T-helper 2 cell treated with Interferon-gamma antibody and Interleukin-4, amounts not matched to agents 5 μg/mL and 100 μg/mL, for 36 hours (primary cell): ENCODE results near the gene SLC37A2.
"Not testable (repeated sequence)": the region's sequence is repeated elsewhere in the genome, so short reads cannot be mapped to it uniquely, and the experiment has no call there.

ENCODE experiments used
- DNase-seq: peaks from one replicate; pipeline ENCODE4 v3.0.0; 2021; ENCODE audit warnings: low spot score
- H3K27ac Mint-ChIP-seq: one replicate; pipeline ENCODE4 v1.8.0; 2021; ENCODE audit warnings: mild to moderate bottlenecking, mixed read lengths
- H3K27me3 Mint-ChIP-seq: one replicate; pipeline ENCODE4 v1.8.0; 2021; ENCODE audit warnings: low read depth, mixed read lengths
- H3K36me3 Mint-ChIP-seq: one replicate; pipeline ENCODE4 v1.8.0; 2021; ENCODE audit warnings: low read depth, mixed read lengths
- H3K4me1 Mint-ChIP-seq: one replicate; pipeline ENCODE4 v1.8.0; 2021; ENCODE audit warnings: low read depth, mixed read lengths
- H3K4me3 Mint-ChIP-seq: one replicate; pipeline ENCODE4 v1.8.0; 2022; ENCODE audit warnings: mild to moderate bottlenecking, moderate library complexity, mixed read lengths
- H3K9me3 Mint-ChIP-seq: one replicate; pipeline ENCODE4 v1.8.0; 2021; ENCODE audit warnings: mixed read lengths

SLC37A2 gene

DNA sequence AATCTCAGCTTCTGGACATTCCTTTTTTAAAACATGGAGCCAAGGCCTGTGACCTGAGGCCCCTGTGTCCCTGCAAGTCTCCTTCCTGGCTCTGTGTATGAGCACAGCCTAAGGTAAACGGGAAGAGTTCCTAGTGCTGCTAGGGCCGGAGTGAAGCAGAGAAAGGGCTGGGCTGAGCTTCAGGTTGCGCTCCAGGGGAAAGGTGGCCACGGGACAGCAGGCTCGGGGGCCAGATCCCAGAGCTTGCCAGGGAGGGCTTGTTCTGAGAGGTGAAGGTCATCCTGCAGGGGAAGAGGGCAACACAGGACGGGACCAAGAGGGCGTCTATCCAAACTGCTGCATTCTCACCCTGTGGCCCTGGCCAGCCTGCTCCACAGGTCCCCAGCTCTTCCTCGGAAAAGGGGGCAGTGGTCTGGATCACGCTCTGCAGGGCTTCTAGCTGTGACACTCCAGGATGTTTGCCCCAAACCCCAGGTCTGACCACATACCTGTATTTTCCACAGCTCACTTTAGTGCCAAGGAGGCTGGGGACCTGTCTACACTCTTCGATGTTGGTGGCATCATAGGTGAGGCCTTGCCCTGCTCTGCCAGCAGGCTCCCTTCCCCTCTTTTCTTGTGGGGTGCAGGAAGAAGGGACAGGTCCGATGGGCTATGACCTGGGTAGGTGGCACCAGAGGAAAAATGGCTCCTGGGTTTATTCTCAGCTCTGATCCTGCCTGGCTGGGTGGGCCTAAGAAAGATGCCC lies 20.4 kb downstream of the SLC37A2 start:
- H3K9me3 Mint-ChIP-seq, result no peaks in the 10 kb centered on the region
- no peaks in the 10 kb centered on the region for H3K27me3 Mint-ChIP-seq
- no peaks in the 10 kb centered on the region for H3K4me1 Mint-ChIP-seq
- H3K36me3 Mint-ChIP-seq, result no peaks in the 10 kb centered on the region
- no peak overlapping the region for H3K27ac Mint-ChIP-seq
- no peak overlapping the region for H3K4me3 Mint-ChIP-seq
- DNase-seq, result no peak

DNA sequence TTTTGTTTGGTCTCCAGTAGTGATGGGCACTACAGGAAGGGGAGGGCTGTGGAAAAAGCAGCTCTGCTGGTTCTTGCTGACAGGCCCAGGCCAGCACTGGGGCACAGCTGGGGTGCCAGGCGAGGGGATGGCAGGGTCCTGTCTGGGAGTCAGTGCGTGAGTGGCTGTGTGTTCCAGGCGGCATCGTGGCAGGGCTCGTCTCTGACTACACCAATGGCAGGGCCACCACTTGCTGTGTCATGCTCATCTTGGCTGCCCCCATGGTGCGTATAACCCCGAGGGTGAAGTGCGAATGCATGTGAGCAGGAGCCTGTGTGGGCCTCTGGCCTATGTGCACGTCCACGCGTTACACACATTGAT lies 20.9 kb downstream of the SLC37A2 start:
- H3K36me3 Mint-ChIP-seq, result no peaks in the 10 kb centered on the region
- H3K9me3 Mint-ChIP-seq, result no peaks in the 10 kb centered on the region
- DNase-seq, result no peak
- H3K27ac Mint-ChIP-seq, result no peak overlapping the region
- H3K4me1 Mint-ChIP-seq, result no peaks in the 10 kb centered on the region
- H3K4me3 Mint-ChIP-seq, result no peak overlapping the region
- no peaks in the 10 kb centered on the region for H3K27me3 Mint-ChIP-seq

DNA sequence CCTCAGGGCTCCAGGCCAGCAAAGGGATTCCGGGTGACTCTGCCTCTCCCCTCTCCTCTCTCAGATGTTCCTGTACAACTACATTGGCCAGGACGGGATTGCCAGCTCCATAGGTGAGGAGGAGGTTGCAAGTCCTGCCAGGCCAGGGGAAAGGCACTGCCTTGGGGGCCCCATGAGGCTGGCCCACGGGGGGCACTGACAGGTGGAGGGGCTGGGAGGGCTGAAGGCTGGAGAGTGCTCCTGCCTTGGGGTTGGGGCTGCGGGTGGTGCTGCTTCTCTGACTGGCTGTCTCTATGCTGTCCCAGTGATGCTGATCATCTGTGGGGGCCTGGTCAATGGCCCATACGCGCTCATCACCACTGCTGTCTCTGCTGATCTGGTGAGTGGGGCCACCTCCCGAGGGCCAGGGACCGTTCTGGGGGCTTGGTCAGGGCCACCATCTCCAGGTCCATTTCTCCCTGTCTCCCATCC lies 21.7 kb downstream of the SLC37A2 start:
- Mint-ChIP-seq H3K27ac (no peak overlapping the region), H3K36me3 (no peaks in the 10 kb centered on the region)

DNA sequence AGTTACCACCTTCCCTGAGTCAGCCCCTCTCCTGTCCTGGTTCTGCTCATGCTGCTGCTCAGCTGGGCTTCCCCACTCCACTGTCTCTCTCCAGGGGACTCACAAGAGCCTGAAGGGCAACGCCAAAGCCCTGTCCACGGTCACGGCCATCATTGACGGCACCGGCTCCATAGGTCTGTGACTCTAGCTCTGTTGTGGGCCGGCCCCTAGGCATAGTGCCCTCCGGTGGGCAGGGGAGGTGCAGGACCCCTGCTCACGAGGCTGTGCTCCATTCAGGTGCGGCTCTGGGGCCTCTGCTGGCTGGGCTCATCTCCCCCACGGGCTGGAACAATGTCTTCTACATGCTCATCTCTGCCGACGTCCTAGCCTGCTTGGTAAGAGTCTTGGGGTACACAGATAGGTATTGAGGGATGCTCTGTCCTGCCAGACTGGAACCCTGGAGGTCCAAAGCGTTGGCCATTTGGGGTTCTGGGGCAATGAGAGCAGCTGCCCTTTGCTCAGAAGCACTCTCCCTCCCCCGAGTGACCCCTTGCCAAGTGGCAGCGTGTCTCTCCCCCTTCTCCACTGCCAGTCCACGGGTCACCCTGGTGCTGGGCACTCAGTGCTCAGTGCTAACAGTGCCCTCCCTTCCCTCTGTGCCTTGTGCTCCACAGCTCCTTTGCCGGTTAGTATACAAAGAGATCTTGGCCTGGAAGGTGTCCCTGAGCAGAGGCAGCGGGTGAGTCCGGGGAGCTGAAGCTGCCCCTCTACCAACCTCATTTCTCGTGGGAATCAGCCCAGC lies 22.4 kb downstream of the SLC37A2 start:
- no peak for DNase-seq
- Mint-ChIP-seq H3K36me3 (no peaks in the 10 kb centered on the region), H3K4me3 (no peak overlapping the region), H3K9me3 (no peaks in the 10 kb centered on the region), H3K27ac (no peak overlapping the region), H3K27me3 (no peaks in the 10 kb centered on the region), H3K4me1 (no peaks in the 10 kb centered on the region)

More for the DNA sequence above, 21.7 kb downstream of the SLC37A2 start:
- Mint-ChIP-seq H3K9me3 (no peaks in the 10 kb centered on the region), H3K4me3 (no peak overlapping the region), H3K27me3 (no peaks in the 10 kb centered on the region), H3K4me1 (no peaks in the 10 kb centered on the region)
- no peak for DNase-seq

DNA sequence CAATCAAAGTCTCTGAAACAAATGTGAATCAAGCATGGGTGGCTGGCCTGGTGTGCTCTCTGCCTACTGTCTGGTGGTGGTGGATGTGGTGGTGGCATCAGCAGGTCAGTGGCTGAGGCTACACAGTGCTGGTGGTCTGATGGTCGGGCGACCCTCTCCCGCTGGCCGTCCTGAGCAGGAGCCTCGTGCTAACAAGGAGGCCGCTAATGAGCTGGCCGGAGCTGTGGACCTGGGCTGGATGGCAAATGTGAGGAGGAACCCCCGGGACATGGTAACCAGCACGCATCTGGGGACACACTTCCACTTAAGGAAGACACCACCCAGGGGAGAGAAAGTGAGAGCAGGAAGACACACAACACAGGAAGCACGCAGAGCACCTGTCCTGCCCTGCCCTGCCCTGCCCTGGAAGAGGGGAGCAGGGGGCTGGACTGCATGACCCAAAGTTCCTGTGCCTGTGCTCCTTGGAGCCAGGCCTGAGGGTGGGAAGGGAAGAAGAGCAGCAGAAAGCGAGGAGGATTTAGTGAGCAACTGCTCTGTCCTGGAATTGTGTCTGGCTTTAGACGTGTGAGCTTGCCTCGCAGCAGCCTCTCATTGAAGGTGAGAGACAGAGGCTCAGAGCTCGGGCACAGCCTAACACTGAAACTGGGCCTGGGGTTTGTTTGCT lies 23.7 kb downstream of the SLC37A2 start:
- Mint-ChIP-seq H3K36me3 (no peaks in the 10 kb centered on the region), H3K27me3 (no peaks in the 10 kb centered on the region), H3K4me1 (no peaks in the 10 kb centered on the region), H3K4me3 (no peak overlapping the region), H3K27ac (no peak overlapping the region), H3K9me3 (no peaks in the 10 kb centered on the region)
- DNase-seq, result no peak

DNA sequence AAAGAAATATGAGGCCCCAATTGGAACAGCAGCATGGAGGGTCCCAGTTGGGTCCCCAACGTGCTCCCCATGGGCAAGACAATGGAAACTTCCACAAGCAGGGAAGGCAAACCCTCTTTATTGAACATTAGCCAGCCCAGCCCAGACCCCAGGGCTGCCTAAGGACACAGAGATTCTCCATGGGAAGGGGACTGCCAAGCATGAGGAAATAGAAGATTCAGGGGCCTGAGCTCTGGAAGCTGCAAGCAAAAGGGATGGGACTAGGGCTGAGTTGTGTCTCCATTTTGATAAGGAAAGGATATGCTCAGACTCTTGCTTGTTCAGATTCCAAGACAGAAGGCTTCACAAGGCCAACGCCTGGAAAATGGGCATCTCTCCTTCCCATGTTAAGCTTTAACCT lies 25.0 kb downstream of the SLC37A2 start:
- Mint-ChIP-seq H3K27ac (no peak overlapping the region), H3K4me3 (no peak overlapping the region), H3K4me1 (no peaks in the 10 kb centered on the region), H3K27me3 (no peaks in the 10 kb centered on the region), H3K9me3 (no peaks in the 10 kb centered on the region), H3K36me3 (no peaks in the 10 kb centered on the region)
- DNase-seq, result no peak

DNA sequence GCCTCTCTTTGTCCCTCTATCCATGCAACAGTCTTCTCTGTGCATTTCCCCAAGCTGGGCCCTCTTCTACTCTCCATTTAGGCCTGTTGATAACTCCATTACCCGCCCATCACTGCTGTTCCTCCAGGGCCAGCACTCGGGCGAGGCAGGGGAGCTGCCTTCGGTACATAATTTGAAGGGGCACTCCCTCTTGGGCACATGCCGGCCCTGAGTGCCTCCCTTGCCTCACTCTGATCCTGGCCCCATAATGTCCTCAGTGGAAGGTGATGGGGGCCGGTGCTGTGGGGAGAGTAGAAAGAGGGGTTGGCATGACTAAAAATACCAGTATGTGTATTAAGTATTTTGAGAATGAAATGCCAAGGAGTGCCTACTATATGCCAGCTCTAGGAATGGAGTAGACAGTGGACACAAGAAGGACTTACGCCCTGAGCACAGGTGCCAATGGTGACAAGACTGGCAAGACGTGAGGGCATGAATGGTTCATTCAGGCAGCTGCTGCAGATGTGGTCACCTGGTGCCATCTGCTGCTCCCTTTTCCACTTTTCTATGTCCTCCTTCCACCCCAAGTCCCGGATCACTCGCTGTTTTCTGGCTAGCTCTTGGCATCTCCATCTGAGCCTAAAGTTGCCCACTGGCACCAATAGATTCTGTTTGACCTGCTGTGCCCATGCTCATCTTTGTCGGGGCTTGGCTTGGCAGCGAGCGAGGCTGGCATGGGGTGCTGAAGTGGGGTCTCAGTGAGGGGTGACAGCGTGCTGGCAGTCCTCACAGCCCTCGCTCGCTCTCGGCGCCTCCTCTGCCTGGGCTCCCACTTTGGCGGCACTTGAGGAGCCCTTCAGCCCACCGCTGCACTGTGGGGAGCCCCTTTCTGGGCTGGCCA lies 25.7 kb downstream of the SLC37A2 start:
- no peak for DNase-seq
- H3K27ac Mint-ChIP-seq, result no peak overlapping the region
- H3K4me3 Mint-ChIP-seq, result no peak overlapping the region
- H3K36me3 Mint-ChIP-seq, result no peaks in the 10 kb centered on the region
- no peaks in the 10 kb centered on the region for H3K27me3 Mint-ChIP-seq
- no peaks in the 10 kb centered on the region for H3K4me1 Mint-ChIP-seq
- H3K9me3 Mint-ChIP-seq, result no peaks in the 10 kb centered on the region

DNA sequence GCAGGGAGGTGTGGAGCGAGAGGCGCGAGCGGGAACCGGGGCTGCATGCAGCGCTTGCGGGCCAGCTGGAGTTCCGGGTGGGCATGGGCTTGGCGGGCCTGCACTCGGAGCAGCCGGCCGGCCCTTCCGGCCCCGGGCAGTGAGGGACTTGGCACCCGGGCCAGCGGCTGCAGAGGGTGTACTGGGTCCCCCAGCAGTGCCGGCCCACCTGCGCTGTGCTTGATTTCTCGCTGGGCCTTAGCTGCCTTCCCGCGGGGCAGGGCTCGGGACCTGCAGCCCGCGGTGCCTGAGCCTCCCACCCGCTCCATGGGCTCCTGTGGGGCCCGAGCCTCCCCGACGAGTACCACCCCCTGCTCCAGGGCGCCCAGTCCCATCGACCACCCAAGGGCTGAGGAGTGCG lies 26.4 kb downstream of the SLC37A2 start:
- H3K4me1 Mint-ChIP-seq, H3K27me3 Mint-ChIP-seq: not testable (repeated sequence)

DNA sequence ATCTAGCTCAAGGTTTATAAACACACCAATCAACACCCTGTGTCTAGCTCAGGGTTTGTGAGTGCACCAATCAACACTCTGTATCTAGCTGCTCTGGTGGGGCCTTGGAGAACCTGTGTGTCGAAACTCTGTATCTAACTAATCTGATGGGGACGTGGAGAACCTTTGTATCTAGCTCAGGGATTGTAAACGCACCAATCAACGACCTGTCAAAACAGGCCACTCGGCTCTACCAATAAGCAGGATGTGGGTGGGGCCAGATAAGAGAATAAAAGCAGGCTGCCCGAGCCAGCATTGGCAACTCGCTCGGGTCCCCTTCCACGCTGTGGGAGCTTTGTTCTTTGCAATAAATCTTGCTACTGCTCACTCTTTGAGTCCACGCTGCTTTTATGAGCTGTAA lies 27.0 kb downstream of the SLC37A2 start:
- not testable (repeated sequence) for DNase-seq, H3K4me3 Mint-ChIP-seq, H3K4me1 Mint-ChIP-seq, H3K36me3 Mint-ChIP-seq, H3K9me3 Mint-ChIP-seq, H3K27me3 Mint-ChIP-seq, H3K27ac Mint-ChIP-seq

More for the DNA sequence above, 26.4 kb downstream of the SLC37A2 start:
- H3K27ac Mint-ChIP-seq, H3K4me3 Mint-ChIP-seq, DNase-seq, H3K9me3 Mint-ChIP-seq, H3K36me3 Mint-ChIP-seq: not testable (repeated sequence)

DNA sequence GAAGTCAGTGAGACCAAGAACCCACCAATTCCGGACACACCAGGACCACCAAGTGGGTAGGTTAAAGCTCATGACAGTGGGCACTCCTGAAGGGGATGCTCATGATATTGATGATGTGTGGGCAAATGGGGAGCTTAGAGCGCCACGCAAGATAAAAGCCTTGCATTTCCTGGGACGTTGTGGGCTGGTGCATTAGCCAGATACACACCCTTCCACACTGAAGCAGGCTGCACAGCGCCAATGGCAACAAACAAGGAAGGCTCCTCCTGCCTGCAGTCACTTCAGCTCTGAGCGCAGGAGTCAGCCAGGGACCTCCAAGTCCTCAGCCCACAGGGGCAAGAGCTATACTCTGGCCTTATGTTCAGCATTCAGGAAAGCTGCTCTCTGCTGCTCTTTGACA lies 27.7 kb downstream of the SLC37A2 start:
- Mint-ChIP-seq H3K4me3 (no peak overlapping the region), H3K4me1 (no peaks in the 10 kb centered on the region), H3K27me3 (no peaks in the 10 kb centered on the region), H3K36me3 (no peaks in the 10 kb centered on the region), H3K9me3 (no peaks in the 10 kb centered on the region), H3K27ac (no peak overlapping the region)
- no peak for DNase-seq

DNA sequence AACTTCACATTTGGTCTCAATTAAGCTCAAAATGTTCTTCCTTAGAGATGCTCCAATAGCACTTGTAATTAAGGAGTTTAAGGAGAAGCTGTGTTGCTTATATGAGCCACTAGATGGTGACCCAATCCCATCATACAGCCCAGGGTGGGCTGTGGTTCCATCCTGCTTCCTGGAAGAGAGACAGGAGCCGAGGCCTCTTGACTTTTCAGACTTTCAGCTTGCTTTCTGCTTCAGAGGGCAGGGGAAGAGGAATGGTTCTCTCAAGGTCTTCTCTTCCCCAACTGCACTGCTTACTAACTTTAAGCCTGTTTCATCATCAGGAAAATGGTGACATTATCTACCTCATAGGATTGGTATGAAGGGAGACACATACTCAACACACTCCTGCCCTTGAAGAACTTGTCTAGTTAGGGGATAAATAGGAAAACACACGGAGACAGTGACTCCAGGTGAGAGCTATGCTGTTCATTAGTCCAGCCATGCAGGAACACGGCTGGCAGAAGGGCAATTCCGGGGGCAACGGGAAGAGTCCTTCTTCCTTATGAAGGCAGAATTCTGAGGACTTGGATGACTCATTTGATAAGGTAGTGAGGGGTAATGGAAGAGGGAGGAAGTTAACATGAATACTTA lies 28.3 kb downstream of the SLC37A2 start:
- Mint-ChIP-seq H3K27ac (no peak overlapping the region), H3K9me3 (no peaks in the 10 kb centered on the region), H3K36me3 (peaks cover 4% of the 10 kb centered on the region)

DNA sequence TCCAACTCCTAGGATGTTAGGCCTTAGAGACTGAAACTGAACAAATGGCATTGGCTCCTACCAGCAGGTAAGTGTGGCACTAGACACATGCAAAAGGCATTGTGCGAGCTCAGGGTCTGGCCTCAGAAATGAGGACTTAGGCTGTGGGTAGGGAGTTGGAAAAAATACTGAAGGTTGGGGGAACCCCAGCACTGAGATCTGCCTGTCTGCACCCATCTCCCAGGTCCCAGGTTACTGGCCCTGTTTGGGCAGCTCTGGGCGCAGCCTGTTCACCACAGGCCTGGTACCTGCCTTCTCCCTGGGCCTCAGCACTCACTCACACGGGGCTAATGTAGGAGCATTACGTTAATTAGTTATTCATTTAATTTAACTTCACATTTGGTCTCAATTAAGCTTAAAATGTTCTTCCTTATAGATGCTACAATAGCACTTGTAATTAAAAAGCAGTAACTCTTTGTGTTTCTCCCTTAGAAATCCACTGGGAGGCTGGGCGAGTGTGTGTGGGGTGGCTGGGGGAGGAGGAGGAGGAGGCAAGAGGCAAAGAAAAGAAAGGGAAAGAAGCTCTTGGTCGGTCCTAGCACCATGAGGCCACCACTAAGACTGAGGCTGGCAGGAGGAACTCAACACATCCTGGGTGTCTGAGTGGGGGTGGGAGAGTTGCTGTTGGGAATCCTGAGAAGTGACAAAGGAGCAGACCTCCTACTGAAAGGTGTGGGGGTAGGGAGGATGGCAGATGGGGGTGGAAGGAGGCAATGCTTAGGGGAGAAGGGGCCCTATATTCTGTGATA lies 29.0 kb downstream of the SLC37A2 start:
- no peak overlapping the region for H3K27ac Mint-ChIP-seq

More for the DNA sequence above, 28.3 kb downstream of the SLC37A2 start:
- Mint-ChIP-seq H3K4me3 (no peak overlapping the region), H3K4me1 (no peaks in the 10 kb centered on the region), H3K27me3 (no peaks in the 10 kb centered on the region)
- no peak for DNase-seq

DNA sequence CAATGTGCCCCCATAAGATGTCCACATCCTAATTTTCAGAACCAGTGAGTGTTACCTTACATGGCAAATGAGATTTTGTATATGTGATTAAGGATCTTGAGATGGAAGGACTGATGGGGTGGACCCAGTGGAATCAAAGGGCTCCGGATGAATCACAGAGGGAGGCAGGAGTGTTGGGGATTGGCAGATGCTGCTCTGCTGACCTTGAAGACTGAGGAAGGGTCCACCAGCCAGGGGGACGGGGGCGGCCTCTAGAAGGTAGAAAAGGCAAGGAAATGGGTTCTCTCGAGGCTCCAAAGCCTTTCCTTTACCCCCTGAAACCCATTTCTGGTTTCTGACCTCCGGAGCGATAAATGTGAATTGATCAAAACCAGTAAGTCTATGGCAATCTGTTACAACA lies 29.6 kb downstream of the SLC37A2 start:
- no peak for DNase-seq
- H3K9me3 Mint-ChIP-seq, result no peaks in the 10 kb centered on the region
- H3K27me3 Mint-ChIP-seq, result no peaks in the 10 kb centered on the region
- no peak overlapping the region for H3K27ac Mint-ChIP-seq
- peaks cover 7% of the 10 kb centered on the region for H3K36me3 Mint-ChIP-seq
- H3K4me3 Mint-ChIP-seq, result no peak overlapping the region
- H3K4me1 Mint-ChIP-seq, result no peaks in the 10 kb centered on the region

More for the DNA sequence above, 29.0 kb downstream of the SLC37A2 start:
- Mint-ChIP-seq H3K9me3 (no peaks in the 10 kb centered on the region), H3K36me3 (peaks cover 7% of the 10 kb centered on the region), H3K4me3 (no peak overlapping the region), H3K27me3 (no peaks in the 10 kb centered on the region), H3K4me1 (no peaks in the 10 kb centered on the region)
- DNase-seq, result no peak
